GM19455 (cell line): ENCODE measurements around the gene DOK4.
"Not testable (repeated sequence)": the region's sequence is repeated elsewhere in the genome, so short reads cannot be mapped to it uniquely, and the experiment has no call there.

Experiments
- ATAC-seq: cut with Tn5 transposase; IDR thresholded peaks from one replicate; pipeline ENCODE4 v1.9.1; 2021; ENCODE audit not compliant: unreplicated experiment

The DOK4 gene

DNA sequence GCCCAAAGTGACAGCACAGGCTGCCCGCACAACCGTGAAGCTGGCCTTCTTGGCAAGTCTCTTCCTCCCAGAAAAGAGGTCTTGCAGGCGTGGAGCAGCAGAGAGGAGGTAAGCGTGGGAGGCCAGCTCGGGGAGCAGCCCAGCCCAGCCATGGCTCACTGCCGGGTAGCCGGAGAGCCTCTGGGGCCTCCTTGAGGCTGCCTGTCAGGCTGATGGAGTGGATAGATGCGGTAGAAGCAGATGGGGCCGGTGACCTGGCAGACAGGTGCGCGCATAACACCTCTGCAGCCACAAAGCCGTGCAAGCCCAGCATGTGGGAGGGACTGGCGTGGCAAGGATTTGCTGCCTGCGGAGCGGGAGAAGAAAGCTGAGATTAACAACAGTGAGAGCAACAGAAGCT lies 17.1 kb upstream of the DOK4 start:
- no peak for ATAC-seq

DNA sequence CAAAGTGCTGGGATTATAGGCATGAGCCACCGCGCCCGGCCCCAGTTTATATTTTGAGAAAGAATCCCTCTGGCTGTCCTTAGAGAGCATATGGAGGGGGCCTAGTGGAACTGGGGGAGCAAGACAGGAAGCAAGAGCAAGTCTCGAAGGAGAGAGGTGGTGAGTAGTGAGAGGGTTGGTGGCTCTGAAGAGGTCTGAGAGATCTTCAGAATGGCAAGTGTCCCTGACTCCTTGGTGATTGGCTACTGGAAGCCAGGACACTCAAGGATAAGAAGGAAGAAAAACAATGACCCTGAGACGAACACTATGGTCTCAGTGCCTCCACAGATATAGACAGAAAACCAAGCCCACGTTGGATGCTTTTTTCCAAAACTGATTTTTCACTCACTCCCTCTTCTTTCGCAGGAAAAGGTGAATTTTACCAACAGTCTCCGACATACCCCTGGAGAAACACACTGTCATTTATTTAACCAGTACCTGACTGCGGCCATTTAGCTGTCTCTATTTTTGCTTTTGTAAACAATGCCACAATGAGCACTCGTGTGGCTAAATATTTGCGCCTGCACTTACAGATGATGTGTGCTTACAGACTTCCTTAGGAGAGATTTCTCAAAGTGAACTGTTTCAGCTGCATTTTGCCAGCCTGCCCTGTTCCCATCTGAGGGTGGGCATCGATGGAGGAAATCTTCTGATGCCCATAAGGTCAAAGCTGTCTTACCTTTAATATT lies 15.9 kb upstream of the DOK4 start:
- no peak for ATAC-seq

DNA sequence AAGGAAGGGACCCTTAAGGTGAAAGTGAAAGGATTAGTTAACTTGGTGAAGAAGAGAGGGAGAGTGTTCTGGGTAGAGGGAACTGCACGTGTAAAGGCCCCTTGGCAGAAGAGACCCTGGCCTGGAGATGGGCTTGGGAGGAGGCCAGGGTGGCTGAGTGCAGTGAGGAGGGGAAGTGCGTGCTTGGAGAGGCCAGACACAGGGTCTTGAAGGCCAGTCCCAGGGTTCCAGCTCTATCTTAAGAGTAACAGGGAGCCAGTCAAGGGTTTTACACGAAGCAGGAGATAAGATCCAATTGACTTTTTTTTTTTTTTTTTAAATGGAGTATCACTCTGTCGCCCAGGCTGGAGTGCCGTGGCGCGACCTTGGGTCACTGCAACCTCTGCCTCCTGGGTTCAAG lies 15.2 kb upstream of the DOK4 start:
- no peak for ATAC-seq

DNA sequence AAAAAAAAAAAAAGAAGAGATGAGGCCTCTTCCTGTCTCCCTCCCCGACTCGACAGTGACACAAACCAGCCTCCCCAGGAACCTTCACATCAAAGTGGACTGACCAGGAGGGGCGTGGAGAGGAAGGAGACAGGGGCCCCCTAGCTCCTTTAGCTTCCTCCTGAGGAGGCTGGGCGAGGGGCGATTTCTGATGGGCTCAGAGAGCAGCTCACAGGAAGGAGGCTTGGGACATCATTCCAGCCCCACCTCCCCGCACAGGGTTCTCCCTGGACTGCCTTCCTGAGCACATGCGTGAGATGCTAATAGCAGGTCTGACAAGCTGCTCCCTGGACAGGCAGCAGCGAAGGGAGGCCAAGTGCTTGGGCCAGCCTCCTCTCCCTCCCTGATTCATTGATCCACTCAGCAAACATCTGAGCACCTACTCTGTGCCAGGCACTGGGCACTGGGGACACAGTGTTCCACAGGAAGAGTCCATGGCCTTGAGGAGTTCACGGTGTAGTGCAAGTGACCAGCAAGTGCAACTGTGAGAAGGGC lies 14.4 kb upstream of the DOK4 start:
- ATAC-seq = no peak

DNA sequence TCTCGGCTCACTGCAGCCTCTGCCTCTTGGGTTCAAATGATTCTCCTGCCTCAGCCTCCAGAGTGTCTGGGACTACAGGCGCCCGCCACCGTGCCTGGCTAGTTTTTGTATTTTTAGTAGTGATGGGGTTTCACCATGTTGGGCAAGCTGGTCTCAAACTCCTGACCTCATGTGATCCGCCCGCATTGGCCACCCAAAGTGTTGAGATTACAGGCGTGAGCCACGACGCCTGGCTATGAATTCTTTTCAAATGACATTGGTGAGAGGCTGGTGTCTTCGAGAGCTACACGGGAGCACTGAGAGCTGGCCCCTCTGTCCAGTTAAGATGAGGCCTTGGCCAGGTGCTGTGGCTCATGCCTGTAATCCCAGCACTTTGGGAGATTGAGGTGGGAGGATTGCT lies 13.6 kb upstream of the DOK4 start:
- not testable (repeated sequence) for ATAC-seq

DNA sequence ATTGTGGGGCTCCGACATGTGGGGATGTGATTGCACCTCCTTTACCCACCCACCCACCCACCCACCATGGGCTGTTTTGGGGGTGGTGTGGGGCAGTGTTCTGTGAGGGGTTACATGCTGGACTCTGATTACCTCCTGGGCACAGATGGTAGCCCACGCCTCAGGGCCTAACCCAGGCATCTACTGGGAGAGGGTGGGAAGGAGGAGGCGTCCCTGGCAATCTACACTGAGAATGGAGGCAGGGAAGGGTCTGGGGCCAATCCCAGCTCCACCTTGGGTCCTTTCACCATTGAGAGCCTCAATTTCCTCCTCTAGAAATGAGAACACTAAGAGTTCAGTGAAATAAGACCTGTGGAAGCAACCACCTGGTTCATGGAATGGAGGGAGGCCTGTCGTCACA lies 11.7 kb upstream of the DOK4 start:
- ATAC-seq = no peak

DNA sequence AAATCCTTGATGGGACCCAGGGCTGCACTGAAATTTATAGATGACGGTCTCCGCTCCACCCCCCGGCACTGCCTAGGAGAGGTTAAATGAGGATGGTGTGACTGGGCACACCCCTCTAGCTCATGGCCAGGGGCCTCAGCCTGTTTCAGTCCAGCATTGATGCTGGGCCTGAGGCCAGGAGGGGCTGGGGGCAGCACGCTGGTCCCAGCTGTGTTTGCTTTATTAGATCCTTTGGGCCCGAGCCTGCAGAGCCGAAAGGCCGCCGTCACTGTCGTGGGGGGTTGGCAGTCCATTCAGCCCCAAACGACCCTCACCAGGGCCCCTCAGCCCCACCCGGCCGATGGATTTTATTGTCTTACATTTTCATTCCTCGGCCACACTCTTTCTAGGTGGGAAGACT lies 10.8 kb upstream of the DOK4 start:
- ATAC-seq = no peak

DNA sequence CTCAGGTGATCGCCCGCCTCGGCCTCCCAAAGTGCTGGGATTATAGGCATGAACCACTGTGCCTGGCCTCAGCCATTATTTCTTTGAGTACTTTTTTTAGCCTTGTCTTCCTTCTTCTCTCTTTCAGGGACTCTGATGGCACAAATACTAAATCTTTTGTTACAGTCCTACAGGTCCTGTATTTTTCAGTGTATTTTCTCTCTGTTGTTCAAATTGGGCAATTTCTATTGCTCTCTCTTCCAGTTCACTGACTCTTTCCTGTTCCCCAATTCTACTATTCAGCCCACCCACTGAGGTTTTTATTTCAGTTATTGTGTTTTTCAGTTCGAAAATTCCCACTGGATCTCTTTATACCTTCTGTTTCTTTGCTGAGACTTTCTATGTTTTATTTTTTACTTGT lies 7.5 kb upstream of the DOK4 start:
- ATAC-seq = no peak

DNA sequence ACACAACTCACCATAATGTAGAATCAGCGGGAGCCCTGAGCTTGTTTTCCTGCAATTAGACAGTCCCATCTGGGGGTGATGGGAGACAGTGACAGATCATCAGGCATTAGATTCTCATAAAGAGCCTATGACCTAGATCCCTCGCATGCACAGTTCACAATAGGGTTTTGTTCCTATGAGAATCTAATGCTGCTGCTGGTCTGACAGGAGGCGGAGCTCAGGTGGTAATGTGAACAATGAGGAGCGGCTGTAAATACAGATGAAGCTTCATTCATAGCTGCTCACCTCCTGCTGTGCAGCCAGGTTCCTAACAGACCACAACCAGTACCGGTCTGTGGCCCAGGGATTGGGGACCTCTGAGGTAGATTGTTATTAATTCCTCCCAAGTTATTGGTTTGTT lies 2.9 kb upstream of the DOK4 start:
- ATAC-seq = no peak

DNA sequence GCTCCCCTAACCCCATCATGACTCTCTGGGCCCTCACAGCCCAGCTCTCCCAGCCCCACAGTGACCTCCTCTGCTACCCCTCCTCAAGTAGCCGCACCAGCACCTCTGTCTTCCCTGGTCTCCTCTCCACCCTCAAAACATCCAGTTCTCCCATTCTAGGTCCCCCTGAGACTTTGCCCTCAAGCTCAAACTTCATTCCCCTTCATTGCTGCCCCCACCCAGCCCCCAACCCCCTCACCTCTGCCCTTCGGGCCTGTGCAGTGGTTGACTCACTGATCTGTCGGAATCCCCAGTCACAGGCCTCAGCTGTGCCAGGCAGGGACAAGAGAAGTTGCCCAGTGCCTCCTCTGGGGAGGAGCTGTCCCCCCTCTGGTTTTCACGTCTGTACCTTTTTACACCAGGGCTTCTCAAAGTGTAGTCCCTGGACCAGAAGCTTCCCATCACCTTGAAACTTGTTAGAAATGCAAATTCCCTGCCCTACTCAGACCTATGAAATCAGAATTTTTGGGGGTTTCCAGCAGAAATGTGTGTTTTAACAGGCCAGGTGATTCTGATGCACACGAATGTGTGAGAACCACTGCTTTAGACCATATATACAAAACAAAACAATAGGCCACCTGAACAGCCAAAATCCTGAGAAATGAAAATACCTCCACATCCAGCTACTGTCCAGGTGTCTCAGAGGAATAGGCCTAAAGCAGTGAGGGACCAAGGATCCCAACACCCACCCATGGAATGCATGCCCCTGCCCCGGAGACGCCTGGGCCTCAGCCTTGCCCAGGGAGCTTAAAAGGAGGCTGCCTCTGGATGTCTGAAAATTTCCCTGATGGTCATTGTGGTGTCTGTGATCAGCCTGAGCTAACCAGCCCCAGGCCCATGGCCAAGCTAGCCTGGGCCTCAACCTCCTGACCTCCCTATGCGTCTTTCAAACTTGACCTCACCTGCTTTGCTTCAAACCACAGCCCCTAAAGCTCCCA lies 853 bp upstream of the DOK4 start:
- ATAC-seq = no peak

DNA sequence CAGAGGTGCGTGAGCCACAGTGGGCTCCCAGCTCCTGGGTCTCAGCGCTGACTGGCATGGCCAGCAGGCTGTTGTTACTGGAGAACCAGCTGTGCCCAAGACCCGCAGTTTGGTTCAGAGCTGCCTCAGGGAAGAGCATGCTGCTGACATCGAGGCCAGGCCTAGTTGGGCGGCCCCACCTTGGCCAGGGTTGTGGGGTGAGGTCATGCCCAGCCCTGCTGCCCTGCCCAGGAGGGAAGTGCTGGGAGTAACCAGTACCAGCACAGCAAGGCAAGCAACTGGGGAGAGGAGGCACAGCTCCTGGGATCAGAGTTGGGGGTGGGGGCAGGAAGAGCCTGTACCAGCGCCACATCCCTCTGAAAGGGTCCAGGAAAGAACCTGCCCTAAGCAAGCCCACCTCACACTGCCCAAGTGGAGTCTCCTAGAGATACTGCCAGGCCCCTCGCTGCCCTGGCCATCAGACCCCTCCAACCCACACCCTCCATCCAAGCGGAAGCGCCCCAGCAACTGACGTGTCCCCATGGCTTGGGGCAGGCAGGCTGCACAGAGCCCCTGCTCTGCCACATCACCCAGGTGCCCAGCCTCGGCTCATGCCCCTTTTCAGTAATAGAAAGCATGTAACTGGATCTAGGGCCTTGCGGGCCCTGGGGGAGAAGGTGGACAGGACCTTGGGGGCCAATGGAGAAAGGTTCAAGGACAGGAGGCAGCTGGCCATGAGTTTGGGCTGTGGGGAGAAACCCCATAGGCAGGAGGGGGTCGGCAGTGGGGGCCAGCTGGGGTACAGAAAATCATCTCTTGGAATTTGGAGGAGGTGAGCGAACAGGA lies 990 bp downstream of the DOK4 start:
- ATAC-seq = no peak

DNA sequence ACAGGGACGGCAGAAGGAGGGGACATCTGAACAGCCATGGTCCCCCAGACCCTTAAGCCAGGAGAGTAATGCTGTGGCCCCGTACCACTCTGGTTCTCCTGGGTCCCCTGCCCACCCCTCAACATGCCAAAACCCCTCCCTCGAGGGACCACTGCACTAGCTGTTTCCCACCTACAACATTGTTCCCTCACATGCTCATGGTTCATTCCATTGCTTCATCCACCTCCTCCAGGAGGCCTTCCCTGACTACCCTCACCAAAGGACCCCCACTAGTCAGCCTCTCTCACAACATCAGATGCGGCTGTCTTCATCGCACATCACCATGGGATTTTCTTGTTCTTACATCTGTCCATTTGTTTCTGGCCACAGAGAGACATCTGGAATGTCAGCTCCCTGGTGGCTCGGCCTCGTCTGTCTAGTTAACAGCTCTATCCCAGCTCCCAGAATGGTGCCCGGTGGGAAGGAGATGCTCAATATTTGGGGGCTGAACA lies 1.7 kb downstream of the DOK4 start:
- ATAC-seq = no peak

DNA sequence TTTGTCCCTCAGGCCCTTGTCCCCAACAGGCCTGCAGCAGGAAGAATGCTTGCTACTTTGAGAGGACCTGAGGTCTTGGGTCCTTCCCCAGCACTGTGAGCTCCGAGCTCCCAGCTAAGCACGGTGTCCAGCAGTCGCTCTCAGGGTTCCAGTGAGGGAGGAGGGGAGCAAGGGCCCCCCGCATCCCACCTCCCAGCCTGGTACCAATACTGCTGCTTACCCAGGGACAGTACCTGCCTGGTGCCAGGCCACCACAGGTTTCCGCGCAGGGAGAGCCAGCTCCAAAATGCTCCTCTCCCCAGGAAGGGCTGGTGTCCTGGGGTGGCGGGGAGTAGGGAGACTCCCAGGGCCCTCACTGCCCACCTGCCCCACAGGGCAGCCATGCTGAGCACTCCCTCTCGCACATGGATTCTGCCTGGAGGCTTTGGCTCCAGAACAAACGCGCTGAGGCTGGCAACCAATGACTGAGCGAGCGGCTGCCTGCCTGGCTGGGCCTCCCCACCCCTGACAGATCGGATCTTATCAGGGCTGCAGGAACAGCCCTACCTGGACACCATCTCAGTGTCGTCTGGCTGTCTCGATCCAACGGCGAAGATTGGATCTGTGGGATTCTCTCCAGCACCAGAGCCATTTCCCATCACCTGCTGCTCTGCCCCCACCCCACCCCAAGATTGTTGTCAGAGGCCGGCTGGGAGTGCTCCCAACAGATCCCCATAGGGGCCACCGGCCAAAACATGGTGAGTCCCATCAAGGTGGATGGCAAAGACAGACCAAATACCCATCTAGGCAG lies 2.4 kb downstream of the DOK4 start:
- ATAC-seq = no peak

DNA sequence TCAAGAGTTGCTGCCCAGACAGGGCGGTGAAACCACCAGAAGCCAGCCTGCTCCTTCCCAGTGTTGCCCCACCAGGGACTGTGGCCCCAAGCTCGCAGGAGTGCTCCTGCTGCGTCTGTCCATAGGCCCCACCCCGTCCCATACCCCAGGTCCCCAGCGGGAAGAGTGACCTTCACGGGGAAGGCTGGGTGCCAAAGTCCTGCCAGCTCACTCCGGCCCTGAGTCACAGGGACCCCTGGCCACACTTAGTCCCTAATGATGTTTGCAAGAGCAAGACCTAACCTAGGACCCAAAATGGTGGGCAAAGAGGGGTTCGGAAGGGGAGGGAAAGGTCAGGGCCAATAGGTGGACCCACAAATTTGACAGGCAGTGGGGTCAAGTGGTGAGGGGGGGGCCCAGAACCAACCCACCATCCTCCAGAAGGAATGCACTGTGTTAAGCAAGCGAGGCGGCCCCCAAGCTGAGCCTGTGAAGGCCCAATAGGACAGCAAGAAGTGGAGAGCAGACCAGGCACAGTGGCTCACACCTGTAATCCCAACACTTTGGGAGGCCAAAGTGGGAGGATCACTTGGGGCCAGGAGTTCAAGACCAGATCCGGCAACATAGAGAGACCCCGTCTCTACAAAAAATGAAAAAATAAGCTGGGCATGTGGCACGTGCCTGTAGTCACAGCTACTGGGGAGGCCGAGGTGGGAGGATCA lies 3.3 kb downstream of the DOK4 start:
- no peak for ATAC-seq

DNA sequence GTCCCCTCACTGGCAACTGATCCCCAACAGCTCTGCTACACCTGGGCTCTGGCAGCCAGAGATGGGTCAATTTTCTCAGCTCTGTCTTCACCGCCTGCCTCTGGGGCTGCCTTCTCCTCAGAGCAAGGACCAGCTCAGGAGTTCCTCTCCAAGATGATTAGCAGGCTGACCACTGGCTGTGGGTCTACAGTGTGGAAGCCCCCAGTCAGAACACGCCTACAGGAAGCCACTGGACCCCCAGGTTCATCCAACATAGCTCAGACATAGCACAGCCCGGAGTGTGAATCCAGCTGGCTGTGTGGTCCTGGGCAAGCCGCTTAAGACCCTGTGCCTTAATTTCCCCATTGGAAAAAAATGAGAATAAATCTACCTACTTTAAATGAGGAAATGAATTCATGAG lies 4.9 kb downstream of the DOK4 start:
- no peak for ATAC-seq

DNA sequence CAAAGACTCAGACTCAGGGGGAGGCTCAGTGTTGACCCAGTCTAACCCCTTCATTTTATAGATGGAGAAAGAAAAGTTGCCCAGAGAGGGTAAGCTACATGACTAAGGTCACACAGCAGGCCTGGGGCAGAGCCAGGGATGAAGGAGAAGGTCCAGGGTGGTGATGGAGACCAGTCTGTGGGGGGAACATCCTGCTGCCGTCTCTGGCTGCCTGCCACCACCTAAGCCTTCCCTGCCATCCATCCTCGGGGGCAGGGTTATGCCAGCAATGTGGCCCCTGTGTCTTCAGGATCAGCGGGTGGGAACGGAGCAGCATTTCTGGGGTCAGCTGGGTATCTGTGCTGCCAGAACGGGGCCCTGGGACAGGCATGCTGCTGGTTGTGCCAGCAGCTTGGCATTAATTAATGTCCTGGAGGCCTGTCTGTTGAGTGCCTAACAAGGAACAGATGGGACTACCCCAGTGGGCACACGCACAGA lies 5.5 kb downstream of the DOK4 start:
- no peak for ATAC-seq

DNA sequence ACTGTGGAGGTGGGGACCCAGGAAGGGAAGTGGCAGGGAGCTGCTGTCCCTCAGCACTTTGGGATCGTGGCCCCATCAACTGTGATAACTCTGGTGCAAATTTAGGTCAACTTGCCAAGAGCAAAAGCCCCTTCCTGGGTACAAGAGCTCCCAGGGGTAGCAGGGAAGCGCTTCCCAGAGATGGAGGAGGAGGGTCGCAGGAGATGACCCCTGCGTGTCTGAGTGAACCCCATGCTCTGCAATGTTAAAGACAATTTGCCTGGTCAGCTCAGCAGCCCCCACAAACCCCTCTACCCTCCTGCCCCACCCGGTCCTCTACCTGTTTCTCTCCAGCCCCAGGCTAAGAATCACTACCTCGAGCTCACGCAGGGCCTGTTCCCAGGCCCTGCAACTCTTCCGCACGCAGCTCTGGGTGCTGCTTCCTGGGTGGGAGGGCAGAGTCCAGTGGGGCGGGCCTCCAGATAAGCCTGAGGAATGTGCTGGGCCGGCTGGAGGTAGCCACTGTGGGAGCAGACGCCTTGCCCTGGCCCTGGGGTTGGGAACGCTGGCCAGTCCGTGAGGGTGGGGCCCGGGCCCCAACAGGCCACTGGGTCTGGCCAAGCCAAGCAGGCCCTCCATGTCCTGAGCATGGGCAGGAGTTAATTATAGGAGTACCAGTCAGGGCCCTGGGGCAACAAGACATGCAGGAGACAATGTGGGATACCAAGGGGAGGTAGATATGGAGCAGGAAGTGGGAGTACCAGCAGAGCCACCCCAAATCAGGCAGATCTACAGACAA lies 6.1 kb downstream of the DOK4 start:
- no peak for ATAC-seq

DNA sequence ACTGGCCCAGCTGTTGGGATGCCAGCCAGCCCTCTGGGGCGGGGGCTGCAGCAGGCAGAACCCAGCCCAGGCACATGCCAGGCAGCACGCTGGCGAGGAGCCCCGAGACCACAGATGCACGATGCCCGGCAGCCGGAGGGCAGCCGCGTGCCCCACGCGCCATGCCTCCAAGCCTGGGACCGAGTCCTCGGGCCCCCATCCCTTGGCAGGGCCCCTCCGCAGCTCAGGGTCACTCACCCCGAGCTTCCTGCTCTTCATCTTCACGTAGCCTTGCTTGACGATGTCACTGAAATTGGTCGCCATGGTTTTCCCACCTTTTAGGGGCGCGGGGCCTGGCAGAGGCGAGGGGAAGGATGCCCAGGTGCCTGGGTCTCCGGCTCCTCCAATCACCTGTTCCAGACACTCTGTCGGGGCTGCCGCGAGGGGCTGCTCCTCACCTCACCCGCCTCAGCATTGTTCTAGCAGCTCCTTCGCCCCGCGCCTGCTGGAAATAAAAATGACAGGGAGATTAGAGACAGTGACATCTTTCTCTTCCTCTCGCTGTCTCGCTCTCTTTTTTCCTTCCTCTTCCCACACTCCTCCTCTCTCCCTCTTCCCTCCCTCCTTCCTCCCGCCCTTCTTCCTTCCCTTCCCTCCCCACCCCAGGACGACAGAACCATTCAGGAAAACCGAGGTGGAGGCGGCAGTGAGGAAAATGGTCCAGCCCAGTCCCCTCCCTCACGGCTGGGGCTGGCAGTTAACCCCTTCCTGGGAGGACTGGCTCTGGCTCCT lies 6.9 kb downstream of the DOK4 start:
- ATAC-seq = no peak
